ENCODE results near the gene SORCS2.

SORCS2 gene

GRCh38 chr4:7747062-7747385 is 554.7 kb downstream of the SORCS2 start:
- no peak for DNase-seq

GRCh38 chr4:7747566-7747965 is 555.2 kb downstream of the SORCS2 start:
- DNase-seq: no peak

GRCh38 chr4:7750523-7750922 is 558.2 kb downstream of the SORCS2 start:
- DNase-seq: no peak

- no peak for DNase-seq
Measured at GRCh38 chr4:7750972-7751371, 558.6 kb downstream of the SORCS2 start.

- no peak for DNase-seq
Measured at GRCh38 chr4:7752649-7753048, 560.3 kb downstream of the SORCS2 start.

GRCh38 chr4:7753271-7753670 is 560.9 kb downstream of the SORCS2 start:
- no peak for DNase-seq

- no peak for DNase-seq
Measured at GRCh38 chr4:7753931-7754465, 561.7 kb downstream of the SORCS2 start.

GRCh38 chr4:7754565-7755262 is 562.4 kb downstream of the SORCS2 start:
- no peak for DNase-seq

GRCh38 chr4:7755561-7755960 is 563.2 kb downstream of the SORCS2 start:
- no peak for DNase-seq

GRCh38 chr4:7756071-7756470 is 563.7 kb downstream of the SORCS2 start:
- DNase-seq: no peak

- no peak for DNase-seq
Measured at GRCh38 chr4:7756561-7757355, 564.4 kb downstream of the SORCS2 start.

- DNase-seq: no peak
Measured at GRCh38 chr4:7757501-7758471, 565.4 kb downstream of the SORCS2 start.

GRCh38 chr4:7758476-7758875 is 566.1 kb downstream of the SORCS2 start:
- no peak for DNase-seq

- DNase-seq: no peak
Measured at GRCh38 chr4:7759216-7759615, 566.9 kb downstream of the SORCS2 start.

- DNase-seq: no peak
Measured at GRCh38 chr4:7759635-7760034, 567.3 kb downstream of the SORCS2 start.

GRCh38 chr4:7760228-7760627 is 567.9 kb downstream of the SORCS2 start:
- no peak for DNase-seq

- no peak for DNase-seq
Measured at GRCh38 chr4:7760706-7761105, 568.4 kb downstream of the SORCS2 start.

GRCh38 chr4:7761312-7761711 is 569.0 kb downstream of the SORCS2 start:
- no peak for DNase-seq

GRCh38 chr4:7761720-7762119 is 569.4 kb downstream of the SORCS2 start:
- DNase-seq: no peak

- no peak for DNase-seq
Measured at GRCh38 chr4:7762376-7763030, 570.2 kb downstream of the SORCS2 start.

GRCh38 chr4:7763106-7763505 is 570.8 kb downstream of the SORCS2 start:
- DNase-seq: no peak

GRCh38 chr4:7763788-7764187 is 571.5 kb downstream of the SORCS2 start:
- DNase-seq: no peak

- no peak for DNase-seq
Measured at GRCh38 chr4:7764466-7764865, 572.1 kb downstream of the SORCS2 start.
